GM04503 (cell line): Measurements from ENCODE around the gene SLC48A1.
A peak's percentile ranks its signal among the peaks of the same experiment; 100 is the strongest.

Experiments used
- DNase-seq: peaks from one replicate; pipeline ENCODE4 v3.0.0-alpha.2; 2012; ENCODE audit warnings: low read depth

Gene SLC48A1

GRCh38 chr12:47757840-47758583 lies 15.0 kb upstream of the SLC48A1 start:
- DNase-seq, result no peak

DNA sequence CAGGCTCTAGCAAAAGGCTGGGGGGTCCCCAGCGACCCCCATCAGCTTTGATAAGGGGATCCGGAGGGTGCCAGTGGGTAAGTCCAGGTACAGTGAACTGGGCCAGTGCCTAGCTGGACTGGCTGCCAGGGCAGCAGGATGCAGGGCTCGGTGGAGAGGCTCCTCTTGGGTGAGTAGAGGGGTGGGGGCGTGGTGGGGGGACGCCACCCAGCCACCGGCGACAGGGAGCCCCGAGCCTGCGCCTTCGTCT lies 14.5 kb upstream of the SLC48A1 start:
- no peak for DNase-seq

DNA sequence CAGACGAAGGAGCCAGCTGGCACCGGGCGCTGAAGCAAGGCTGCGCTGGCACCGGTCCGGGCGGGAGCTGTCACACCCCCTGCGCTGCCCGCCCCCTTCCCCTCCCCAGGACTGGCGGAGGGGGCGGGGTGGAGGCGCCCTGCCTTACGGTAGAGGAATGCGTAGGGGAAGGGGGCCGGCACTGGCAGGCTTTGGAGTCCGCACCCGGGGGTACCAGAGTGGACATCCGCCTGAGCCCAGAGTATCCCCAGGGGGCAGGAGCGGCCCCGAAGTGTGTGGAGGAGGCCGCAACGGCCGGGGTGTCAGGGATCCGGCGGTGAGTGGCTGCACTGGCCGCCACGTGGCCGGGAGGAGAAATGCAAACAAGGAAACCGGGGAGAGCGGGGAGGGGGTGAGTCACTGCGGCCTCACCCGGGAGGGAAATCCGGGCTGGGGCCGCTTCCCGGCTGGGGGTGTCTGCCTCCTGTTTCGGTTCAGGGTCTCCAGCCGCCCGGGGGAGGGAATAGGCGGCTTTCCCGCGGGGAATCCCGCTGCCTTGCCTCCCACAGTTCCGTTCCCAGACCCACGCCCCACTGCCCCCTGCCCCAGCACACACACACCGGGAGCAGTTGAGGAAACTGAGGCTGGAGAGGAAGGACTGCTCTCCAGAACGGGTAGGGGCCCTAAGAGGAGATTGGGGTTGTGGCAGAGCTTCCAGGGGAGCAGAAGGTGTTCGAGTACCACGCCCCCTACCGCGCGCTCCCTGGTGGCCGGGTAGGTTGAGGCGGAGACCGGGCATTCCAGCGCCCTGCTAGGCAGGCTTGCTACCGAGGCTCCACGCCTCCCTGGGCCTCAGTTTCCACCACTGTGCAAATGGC lies 14.0 kb upstream of the SLC48A1 start, which contains the start of gene RAPGEF3:
RAPGEF3 (minus strand) TSS at position 47 of the 857 bp plus-strand sequence. CDS start 324 bp downstream, outside the sequence.
- peak; percentile 36 for DNase-seq

GRCh38 chr12:47762850-47763465 lies 10.1 kb upstream of the SLC48A1 start:
- DNase-seq, result no peak

GRCh38 chr12:47763481-47764346 lies 9.3 kb upstream of the SLC48A1 start:
- DNase-seq, result no peak

GRCh38 chr12:47766502-47767215 lies 6.4 kb upstream of the SLC48A1 start:
- no peak for DNase-seq

DNA sequence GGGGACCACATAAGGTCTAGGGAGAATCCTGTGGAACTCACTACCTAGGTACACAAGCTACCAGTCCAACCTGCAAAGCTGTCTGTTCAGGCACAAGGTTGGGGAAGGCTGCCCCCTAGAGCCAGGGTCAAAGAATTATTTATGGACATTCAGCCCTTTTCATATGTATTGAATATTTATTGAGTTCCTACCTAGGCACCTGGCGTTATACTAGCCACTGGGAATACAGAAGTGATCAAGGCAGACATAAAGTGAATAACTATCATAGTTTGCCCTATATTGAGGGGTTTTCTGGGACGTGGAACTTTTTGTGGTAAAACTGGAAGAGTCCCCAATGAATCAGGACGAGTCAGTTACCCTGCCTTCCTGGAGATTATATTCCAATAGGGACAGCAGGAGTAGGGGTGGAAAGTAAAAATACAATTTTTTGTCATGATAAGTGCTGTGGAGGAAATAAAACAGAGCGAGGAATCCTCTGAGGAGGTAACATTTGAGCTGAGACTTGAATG lies 5.8 kb upstream of the SLC48A1 start:
- no peak for DNase-seq

DNA sequence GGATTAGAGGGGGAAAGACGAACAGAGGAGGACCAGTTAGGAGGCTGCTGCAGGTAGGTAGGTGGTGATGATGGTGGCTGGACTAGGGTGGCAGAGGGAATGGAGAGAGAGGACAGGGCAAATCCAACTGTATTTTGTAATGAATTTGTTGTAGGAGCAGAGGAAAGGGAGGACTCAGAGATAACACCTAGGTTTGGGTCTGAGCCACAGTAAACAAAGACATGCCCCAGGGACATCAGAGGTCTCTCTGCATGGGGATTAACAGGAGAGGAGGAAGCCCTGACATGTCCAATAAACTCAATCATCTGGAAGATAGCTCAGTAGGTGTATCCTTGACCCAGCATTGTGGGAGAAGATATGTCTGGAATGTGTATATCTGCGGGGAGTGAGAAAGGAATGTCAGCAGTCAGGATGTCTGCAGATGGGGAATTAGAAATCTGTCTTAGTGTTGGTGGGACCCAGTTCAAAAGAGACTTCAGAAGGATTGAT lies 4.7 kb upstream of the SLC48A1 start:
- DNase-seq, result no peak

GRCh38 chr12:47769234-47770085 lies 3.6 kb upstream of the SLC48A1 start:
- no peak for DNase-seq

DNA sequence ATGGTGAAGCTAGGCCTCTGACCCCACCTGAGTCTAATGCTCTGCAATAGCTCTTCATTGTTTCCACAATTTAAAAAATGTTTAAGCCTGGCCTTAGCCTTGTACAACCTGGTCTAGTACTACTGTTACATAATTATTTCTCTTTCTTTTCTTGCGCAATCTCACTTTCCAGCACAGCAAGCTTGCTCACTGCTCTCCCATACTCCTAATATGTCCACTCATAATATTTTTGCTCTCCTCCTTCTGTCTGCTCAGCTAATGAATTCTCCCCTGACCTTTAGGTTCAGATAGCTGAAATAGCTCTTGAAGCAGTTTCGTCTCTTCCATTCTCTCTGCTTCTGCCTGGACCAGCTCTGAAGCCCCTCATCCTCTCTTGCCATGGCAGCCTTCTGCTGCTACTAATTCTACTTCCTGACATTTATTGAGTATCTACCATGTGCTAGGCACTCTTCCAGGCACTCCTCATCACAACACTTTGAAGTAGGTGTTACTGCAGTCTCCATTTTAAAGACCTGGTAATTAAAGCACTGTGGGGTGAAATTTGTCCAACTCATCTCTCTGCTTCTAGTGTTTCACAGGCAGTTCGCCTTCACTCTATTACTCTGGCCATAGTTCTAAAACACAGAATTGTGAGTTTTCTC lies 2.8 kb upstream of the SLC48A1 start:
- no peak for DNase-seq

- no peak for DNase-seq
Observed at GRCh38 chr12:47771304-47771703, 1.7 kb upstream of the SLC48A1 start.

DNA sequence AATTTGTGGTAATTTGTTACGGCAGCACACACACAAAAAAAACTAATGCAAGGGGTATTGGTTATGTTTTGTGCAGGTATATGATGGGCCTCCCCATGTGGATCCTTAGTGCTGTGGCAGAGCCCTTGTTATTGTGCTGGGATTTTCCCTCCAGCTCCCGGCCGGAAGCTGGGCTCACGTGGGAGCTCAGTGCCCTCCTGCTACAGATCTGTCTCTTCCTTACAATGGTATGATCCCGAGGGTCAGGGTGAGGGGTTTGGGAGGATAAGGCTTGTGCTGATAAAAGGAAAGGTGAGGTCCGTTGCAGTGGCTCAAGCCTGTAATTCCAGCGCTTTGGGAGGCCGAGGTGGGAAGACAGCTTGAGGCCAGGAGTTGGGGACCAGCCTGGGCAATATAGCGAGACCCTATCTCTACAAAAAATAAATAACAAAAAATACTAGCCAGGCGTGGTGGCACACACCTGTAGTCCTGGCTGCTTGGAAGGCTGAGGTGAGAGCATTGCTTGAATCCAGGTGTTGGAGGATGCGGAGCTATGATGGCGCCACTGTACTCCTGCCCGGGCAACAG lies 861 bp upstream of the SLC48A1 start:
- no peak for DNase-seq

DNA sequence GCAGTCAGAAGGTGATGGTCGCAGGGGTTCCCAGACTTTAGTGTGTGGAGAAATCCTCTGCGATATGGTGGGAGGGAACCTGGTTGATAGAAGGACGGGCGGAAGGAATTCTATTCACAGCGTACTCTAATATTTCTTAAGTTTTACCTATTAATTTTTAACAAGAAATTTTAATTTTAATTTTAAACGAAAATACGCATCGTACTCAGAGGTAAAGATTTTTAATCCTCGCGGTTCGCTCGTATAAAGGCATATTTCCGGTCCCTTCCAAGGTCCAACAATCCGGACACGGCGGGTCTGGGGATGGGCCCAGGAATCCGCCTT lies 338 bp upstream of the SLC48A1 start:
- no peak for DNase-seq

- DNase-seq, result no peak
Observed at GRCh38 chr12:47773858-47774580, 981 bp downstream of the SLC48A1 start.

DNA sequence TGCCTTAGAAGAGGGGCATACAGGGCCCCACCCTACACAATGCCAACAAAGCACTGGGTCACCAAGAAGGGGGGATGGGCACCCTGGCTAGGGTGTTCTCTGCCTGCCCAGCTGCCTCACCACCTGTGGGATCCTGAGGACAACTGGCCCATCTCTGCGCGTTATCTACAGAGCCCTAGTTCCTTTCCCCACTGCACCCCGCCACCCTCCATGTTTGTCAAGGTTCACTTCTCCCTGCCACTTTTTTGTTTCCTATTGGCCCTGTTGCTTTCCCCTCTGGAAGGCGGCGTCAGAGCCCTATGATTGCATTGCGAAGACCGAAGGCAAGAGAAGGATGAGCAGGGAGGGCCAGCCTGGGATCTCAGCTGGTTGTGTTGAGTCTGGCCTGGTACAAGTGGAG lies 1.6 kb downstream of the SLC48A1 start:
- no peak for DNase-seq

GRCh38 chr12:47775100-47775911 lies 2.3 kb downstream of the SLC48A1 start:
- DNase-seq, result no peak

DNA sequence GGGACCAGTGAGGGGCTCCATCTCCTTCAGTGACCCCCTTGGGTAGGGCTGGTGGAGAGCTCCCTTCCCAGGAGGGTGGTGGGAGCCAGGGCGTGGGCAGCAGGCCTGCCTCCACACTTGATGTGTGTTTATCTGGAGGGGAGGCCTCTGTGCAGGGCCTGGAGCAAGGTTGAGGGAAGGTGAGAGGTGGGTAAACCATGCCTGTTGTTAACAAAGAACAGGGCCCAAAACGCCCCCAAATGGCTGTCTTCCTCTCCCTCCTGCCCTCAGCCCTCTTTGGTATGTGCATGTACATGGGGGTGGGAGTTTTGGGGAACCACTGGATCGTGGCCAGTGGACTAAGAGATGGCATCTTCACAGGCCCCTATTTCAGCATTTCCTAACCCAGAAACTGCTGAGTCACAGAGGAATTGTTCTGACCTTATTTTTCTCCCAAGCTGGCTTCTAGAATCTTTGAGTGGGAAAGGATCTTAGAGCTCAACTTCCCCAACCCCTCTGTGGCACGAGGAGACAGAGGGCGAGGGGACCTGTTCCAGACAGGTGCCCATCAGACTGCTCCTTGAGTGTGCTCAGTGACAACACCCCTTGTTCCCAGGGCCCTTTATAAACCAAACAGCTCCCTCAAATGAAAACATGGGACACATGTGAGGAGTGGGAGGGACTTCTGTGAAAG lies 3.6 kb downstream of the SLC48A1 start:
- DNase-seq, result no peak
